B cell (primary cell): ENCODE data around the gene KRT80. TPM values are rescaled to one million over a fixed set of nuclear protein-coding genes. Genes with fewer than 3 reads are reported as not detected.

Experiments used
- ATAC-seq: fragments of 200-7000 bp; cut with Tn5 transposase; one replicate; pipeline ENCODE4 v1.10.0; 2021; ENCODE audit warnings: low read depth, mild to moderate bottlenecking, moderate number of reproducible peaks, moderate library complexity
- CTCF ChIA-PET: fragments of 350-600 bp; sonication (Branson Sonifier 250); formaldehyde crosslinking; loops from one replicate; lab custom pipeline; 2021; ENCODE audit warnings: antibody characterized with exemption, inconsistent platforms; lab: Charles Lee
- POLR2A ChIA-PET: fragments of 350-600 bp; sonication (Branson Sonifier 250); formaldehyde crosslinking; loops from one replicate; lab custom pipeline; 2021; ENCODE audit warnings: antibody characterized with exemption; lab: Charles Lee
- DNase-seq: peaks from one replicate; pipeline ENCODE4 v3.0.0; 2013
- H2AFZ ChIP-seq: 2 replicates; pipeline ENCODE4 v1.6.1; 2012; ENCODE audit warnings: mild to moderate bottlenecking, low read depth, low read length; ENCODE audit not compliant: insufficient read depth, poor library complexity, severe bottlenecking
- H3K27ac ChIP-seq, 2 donors: 1 replicate in 1 of 2; 2 replicates in 1 of 2; pipeline ENCODE4 v1.5.1; 2012 to 2013; ENCODE audit warnings: low read length in 2 of 2, mild to moderate bottlenecking in 2 of 2, moderate library complexity in 1 of 2
- H3K27me3 ChIP-seq, 4 experiments: fragments of 200-600 bp in 1 of 4; sonication (generic) in 1 of 4; replicated peaks in 1 of 4; 1 replicate in 2 of 4; 2 replicates in 2 of 4; pipeline versions ENCODE4 v1.6.1 to v1.7.0; 2013 to 2016; ENCODE audit warnings: low read length in 3 of 4, mild to moderate bottlenecking in 2 of 4, mixed read lengths in 1 of 4, moderate library complexity in 1 of 4; ENCODE audit not compliant: insufficient read depth in 4 of 4, control insufficient read depth in 3 of 4; ENCODE audit errors: control extremely low read depth in 1 of 4
- H3K36me3 ChIP-seq, 2 experiments: replicated peaks in 1 of 2; 1 replicate in 1 of 2; 2 replicates in 1 of 2; pipeline versions ENCODE4 v1.6.1 to v1.7.1; 2013; ENCODE audit warnings: low read length in 1 of 2; ENCODE audit not compliant: insufficient read depth in 2 of 2, control insufficient read depth in 1 of 2; ENCODE audit errors: control extremely low read depth in 1 of 2, extremely low read depth in 1 of 2
- H3K4me1 ChIP-seq, 2 donors: fragments of 200-600 bp in 1 of 2; sonication (generic) in 1 of 2; 1 replicate in 1 of 2; 2 replicates in 1 of 2; pipeline versions ENCODE4 v1.5.1 to v1.6.1; 2013 to 2017; ENCODE audit warnings: low read length in 2 of 2; ENCODE audit not compliant: control insufficient read depth in 2 of 2, insufficient read depth in 2 of 2
- H3K4me2 ChIP-seq: replicated peaks from 2 replicates; pipeline ENCODE3; 2012; ENCODE audit warnings: mild to moderate bottlenecking, low read depth, low read length; ENCODE audit not compliant: poor library complexity, severe bottlenecking
- H3K4me3 ChIP-seq, 5 experiments: fragments of 200-600 bp in 1 of 5; sonication (generic) in 1 of 5; 1 replicate in 3 of 5; 2 replicates in 2 of 5; pipeline versions ENCODE4 v1.5.1 to v1.7.0; 2011 to 2016; ENCODE audit warnings: low read length in 4 of 5, mild to moderate bottlenecking in 4 of 5, low read depth in 2 of 5, control low read depth in 1 of 5, moderate library complexity in 1 of 5; ENCODE audit not compliant: insufficient read depth in 1 of 5; ENCODE audit errors: control extremely low read depth in 1 of 5, extremely low read depth in 1 of 5
- H3K79me2 ChIP-seq: fragments of 200-600 bp; sonication (generic); one replicate; pipeline ENCODE4 v1.6.0; 2016; ENCODE audit warnings: low read length; ENCODE audit not compliant: control insufficient read depth, insufficient read depth
- H3K9ac ChIP-seq: fragments of 200-600 bp; sonication (generic); 2 replicates; pipeline ENCODE4 v1.6.1; 2017; ENCODE audit warnings: mild to moderate bottlenecking, low read length, moderate library complexity
- H3K9me3 ChIP-seq, 3 donors: one replicate each; pipeline versions ENCODE4 v1.6.1 to v1.7.1; 2013; ENCODE audit warnings: low read length in 2 of 3; ENCODE audit not compliant: control insufficient read depth in 2 of 3, insufficient read depth in 1 of 3; ENCODE audit errors: control extremely low read depth in 1 of 3
- H4K20me1 ChIP-seq: 2 replicates; pipeline ENCODE4 v1.6.0; 2012; ENCODE audit warnings: mild to moderate bottlenecking, low read length; ENCODE audit not compliant: insufficient read depth, control insufficient read depth, poor library complexity, severe bottlenecking
- H3K27ac Mint-ChIP-seq: one replicate; pipeline ENCODE4 v1.8.0; 2021; ENCODE audit warnings: mixed read lengths
- H3K27me3 Mint-ChIP-seq: one replicate; pipeline ENCODE4 v1.8.0; 2021; ENCODE audit warnings: mixed read lengths
- H3K4me1 Mint-ChIP-seq: one replicate; pipeline ENCODE4 v1.8.0; 2021; ENCODE audit warnings: mixed read lengths
- H3K4me3 Mint-ChIP-seq: one replicate; pipeline ENCODE4 v1.8.0; 2021; ENCODE audit warnings: mixed read lengths
- H3K9me3 Mint-ChIP-seq: one replicate; pipeline ENCODE4 v1.8.0; 2022; ENCODE audit warnings: mixed read lengths; ENCODE audit not compliant: insufficient read depth
- EZH2 ChIP-seq: IDR thresholded peaks from 2 replicates; pipeline ENCODE4 v1.6.1; 2012; ENCODE audit warnings: borderline replicate concordance, low read depth, mild to moderate bottlenecking, moderate library complexity, low read length; ENCODE audit not compliant: insufficient read depth, poor library complexity, severe bottlenecking
- WGBS: methylation state at CpG from one replicate; pipeline ENCODE4 v1.1.5; 2013; ENCODE audit warnings: missing lambda C conversion rate; ENCODE audit not compliant: insufficient coverage; 5-methylcytosine and 5-hydroxymethylcytosine counted together
- intact Hi-C: fragments of 100-400 bp; cut with micrococcal nuclease; formaldehyde crosslinking; loops from one replicate; pipeline ENCODE4 v1.10.0; 2022
- polyA plus RNA-seq: library from polyadenylated mRNA; depleted of rRNA; stranded (reverse); fragments of >200 nt; gene quantifications from 2 replicates; pipeline ENCODE4 v1.2.3, GENCODE V29; 2012
- total RNA-seq, 2 donors: library from RNA; stranded (reverse); fragments of 120-200 nt in 1 of 2; gene quantifications; 1 replicate in 1 of 2; 2 replicates in 1 of 2; pipeline versions ENCODE4 v1.2.3 to v1.2.4, GENCODE V29; 2013 to 2022
- TF ChIP-seq, protein P1 (sequence below): fragments of 200-600 bp; IDR thresholded peaks from one replicate; pipeline ENCODE4 v1.8.0; 2022; ENCODE audit warnings: antibody characterized with exemption, mild to moderate bottlenecking

The KRT80 gene
- total and polyA plus RNA-seq, 2 donors (not counting 1 experiment from before 2014, with no cell fraction given) = not detected

DNA sequence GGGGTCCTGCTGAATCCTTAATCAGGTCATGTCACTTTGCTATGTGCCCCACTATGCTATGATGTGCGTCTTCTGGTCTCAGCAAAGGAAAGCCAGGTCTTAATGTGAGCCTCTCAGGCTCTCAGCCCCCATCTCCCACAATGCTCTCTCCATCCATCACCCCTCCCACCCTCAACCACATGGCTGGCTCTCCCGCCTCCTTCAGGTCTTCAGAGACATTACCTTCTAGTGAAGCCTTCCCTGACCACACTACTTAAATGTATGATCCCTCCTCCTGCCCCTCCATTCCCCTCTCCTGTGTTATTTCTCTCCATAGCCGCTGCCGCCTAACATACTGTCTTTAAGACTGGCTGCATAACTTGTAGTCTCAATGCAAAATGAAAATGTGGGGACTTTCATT, 50.5 kb downstream of the KRT80 start:
- H3K79me2 ChIP-seq = no peaks in the 10 kb centered on the region
- ChIA-PET POLR2A (no interaction called here), CTCF (no interaction called here)
- H3K4me3 Mint-ChIP-seq = no peak overlapping the region
- H2AFZ ChIP-seq = no peak overlapping the region
- H3K4me2 ChIP-seq = no peak overlapping the region
- H3K4me1 ChIP-seq = no peaks in the 10 kb centered on the region
- ATAC-seq (no peak), DNase-seq (no peak)
- H3K36me3 ChIP-seq = no peaks in the 10 kb centered on the region
- no peak overlapping the region for H3K27ac Mint-ChIP-seq
- H3K27me3 Mint-ChIP-seq = peaks cover 10% of the 10 kb centered on the region
- TF ChIP-seq, protein P1, sequence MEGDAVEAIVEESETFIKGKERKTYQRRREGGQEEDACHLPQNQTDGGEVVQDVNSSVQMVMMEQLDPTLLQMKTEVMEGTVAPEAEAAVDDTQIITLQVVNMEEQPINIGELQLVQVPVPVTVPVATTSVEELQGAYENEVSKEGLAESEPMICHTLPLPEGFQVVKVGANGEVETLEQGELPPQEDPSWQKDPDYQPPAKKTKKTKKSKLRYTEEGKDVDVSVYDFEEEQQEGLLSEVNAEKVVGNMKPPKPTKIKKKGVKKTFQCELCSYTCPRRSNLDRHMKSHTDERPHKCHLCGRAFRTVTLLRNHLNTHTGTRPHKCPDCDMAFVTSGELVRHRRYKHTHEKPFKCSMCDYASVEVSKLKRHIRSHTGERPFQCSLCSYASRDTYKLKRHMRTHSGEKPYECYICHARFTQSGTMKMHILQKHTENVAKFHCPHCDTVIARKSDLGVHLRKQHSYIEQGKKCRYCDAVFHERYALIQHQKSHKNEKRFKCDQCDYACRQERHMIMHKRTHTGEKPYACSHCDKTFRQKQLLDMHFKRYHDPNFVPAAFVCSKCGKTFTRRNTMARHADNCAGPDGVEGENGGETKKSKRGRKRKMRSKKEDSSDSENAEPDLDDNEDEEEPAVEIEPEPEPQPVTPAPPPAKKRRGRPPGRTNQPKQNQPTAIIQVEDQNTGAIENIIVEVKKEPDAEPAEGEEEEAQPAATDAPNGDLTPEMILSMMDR = no peak
- no peak for TF ChIP-seq EZH2
- peaks cover 0 to 18% (median 0%) of the 10 kb centered on the region in 4 experiments for H3K27me3 ChIP-seq
- no peaks in the 10 kb centered on the region for H4K20me1 ChIP-seq
- H3K9ac ChIP-seq = no peak overlapping the region
- H3K9me3 ChIP-seq = peaks cover 0 to 2% (median 0%) of the 10 kb centered on the region in 3 donors
- H3K4me1 Mint-ChIP-seq = peaks cover 1% of the 10 kb centered on the region
- 85% methylated on average over 2 of the region's 4 CpGs for WGBS
- no peak overlapping the region for H3K4me3 ChIP-seq
- no peak overlapping the region for H3K27ac ChIP-seq
- intact Hi-C loops = no loop called here
- no peaks in the 10 kb centered on the region for H3K9me3 Mint-ChIP-seq

DNA sequence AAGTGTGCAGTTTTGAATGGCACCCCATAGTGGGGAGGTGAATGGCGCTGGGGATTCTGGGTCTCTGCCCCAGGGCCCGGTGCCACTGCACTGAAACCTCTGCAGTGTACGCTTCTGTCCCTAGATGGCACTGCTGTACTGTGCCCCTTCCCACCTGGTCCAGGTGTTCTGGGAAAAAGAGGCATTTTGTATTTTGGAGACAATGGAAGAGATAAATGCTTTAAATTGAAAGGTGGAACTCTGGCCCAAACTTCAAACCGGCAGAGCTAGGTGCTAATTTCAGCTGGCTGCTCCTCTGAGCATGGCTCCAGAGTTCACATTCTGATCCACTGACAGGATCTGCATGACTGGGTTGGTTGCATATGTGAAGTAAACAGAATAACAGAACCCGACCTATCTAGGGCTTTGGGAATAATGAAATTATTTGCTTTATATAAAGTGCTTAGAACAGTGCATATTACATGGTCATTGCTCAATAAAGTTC, 52.2 kb downstream of the KRT80 start:
- Histone ChIP-seq H3K4me1 (no peaks in the 10 kb centered on the region), H3K27ac (no peak overlapping the region), H3K27me3 (peaks cover 0 to 19% (median 0%) of the 10 kb centered on the region in 4 experiments), H3K36me3 (no peaks in the 10 kb centered on the region), H3K4me3 (no peak overlapping the region), H3K4me2 (no peak overlapping the region), H3K9me3 (peaks cover 0 to 2% (median 0%) of the 10 kb centered on the region in 3 donors), H3K79me2 (no peaks in the 10 kb centered on the region), H4K20me1 (no peaks in the 10 kb centered on the region), H2AFZ (no peak overlapping the region), H3K9ac (no peak overlapping the region)
- POLR2A ChIA-PET = no interaction called here
- DNase-seq (peak; percentile 43), ATAC-seq (peak; percentile 77)
- Mint-ChIP-seq H3K4me1 (peaks cover 1% of the 10 kb centered on the region), H3K9me3 (no peaks in the 10 kb centered on the region), H3K27ac (no peak overlapping the region), H3K4me3 (no peak overlapping the region), H3K27me3 (peaks cover 11% of the 10 kb centered on the region)
- WGBS = 15% methylated on average over 4 of the region's 5 CpGs
- no peak for TF ChIP-seq EZH2
- TF ChIP-seq, protein P1 = peak; percentile 64
- CTCF ChIA-PET = interaction anchor here (2.0 kb wide), 1 partner anchor 188 kb away, joined by 7 read pairs; no protein-coding TSS in a partner anchor
- intact Hi-C loops = no loop called here
